ENCODE data around the gene TRHDE.

TRHDE gene

DNA sequence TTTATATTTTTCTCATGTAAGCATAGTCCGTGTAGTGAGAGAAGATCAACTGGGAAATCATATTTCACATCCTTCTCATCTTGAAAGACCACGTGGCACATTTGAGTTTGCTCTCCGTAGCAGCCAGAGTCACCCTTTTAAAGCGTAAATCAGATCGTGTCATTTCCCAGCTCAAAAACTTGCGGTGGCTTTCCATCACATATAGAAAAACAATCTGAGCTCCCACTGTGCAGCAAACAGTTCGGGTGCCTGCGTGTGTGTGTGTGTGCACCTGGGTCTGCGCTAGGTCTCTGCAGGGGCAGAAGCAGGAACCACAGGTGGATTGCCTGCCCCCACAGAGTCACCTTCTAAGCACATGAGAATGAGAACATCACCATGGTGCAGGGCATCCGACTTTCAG, 338.2 kb downstream of the TRHDE start:
- CTCF ChIA-PET: no interaction called here
- Histone ChIP-seq H3K4me1 (ENCODE audit: control insufficient read depth, insufficient read depth, low read length) (no peaks in the 10 kb centered on the region), H3K9me3 (ENCODE audit: control insufficient read depth, insufficient read depth, low read depth, low read length) (no peaks in the 10 kb centered on the region), H3K27ac (ENCODE audit: extremely low read depth, low read depth, low read length) (no peak overlapping the region), H3K36me3 (ENCODE audit: control insufficient read depth in 2 of 2, insufficient read depth in 1 of 2, low read length in 2 of 2) (no peaks in the 10 kb centered on the region), H3K4me3 (ENCODE audit: low read depth, low read length) (no peak overlapping the region)
- POLR2A ChIA-PET: no interaction called here
- no peak for TF ChIP-seq ZNF423 (tag by site-specific recombination; IDR thresholded peaks at IDR 0.05)
- TF ChIP-seq ZNF837 (tag by site-specific recombination; IDR thresholded peaks at IDR 0.05): no peak
- TF ChIP-seq ZNF416 (tag by site-specific recombination; IDR thresholded peaks at IDR 0.05): no peak
- TF ChIP-seq ZNF48 (tag by site-specific recombination; IDR thresholded peaks at IDR 0.05): no peak
- TF ChIP-seq ZEB2 (tag by site-specific recombination; IDR thresholded peaks at IDR 0.05): no peak

DNA sequence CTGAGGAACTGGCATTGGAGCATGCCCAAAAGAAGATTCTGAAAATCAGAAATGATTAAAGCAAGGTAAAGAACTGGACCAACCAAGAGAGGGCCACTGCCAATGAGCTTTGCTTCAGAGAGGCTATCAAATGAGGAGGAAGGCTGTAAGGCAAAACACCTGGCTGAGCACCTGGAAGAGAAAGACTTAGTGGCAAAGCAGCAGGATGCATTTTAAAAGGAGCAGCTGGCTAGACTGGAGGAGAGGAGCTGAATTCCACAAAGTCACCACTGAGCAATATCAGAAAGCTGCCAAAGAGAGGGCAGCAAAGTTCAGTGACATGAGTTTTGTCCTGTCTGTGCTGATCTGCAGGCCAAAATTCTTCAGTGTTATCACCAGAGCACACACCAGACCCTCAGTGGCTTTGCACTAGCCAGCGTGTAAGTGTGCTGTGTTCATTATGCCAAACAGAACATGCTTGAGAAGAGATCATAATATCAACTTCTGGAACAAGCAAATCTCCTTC, 338.7 kb downstream of the TRHDE start:
- Histone ChIP-seq H3K27ac (ENCODE audit: extremely low read depth, low read depth, low read length) (no peak overlapping the region), H3K9me3 (ENCODE audit: control insufficient read depth, insufficient read depth, low read depth, low read length) (no peaks in the 10 kb centered on the region), H3K4me1 (ENCODE audit: control insufficient read depth, insufficient read depth, low read length) (no peaks in the 10 kb centered on the region), H3K36me3 (ENCODE audit: control insufficient read depth in 2 of 2, insufficient read depth in 1 of 2, low read length in 2 of 2) (no peaks in the 10 kb centered on the region), H3K4me3 (ENCODE audit: low read depth, low read length) (no peak overlapping the region)
- ChIA-PET POLR2A (no interaction called here), CTCF (interaction anchor here (0.7 kb wide), 1 partner anchor 162 kb away, joined by 4 read pairs; no protein-coding TSS in a partner anchor)
- TF ChIP-seq ZXDB (tag by site-specific recombination; IDR thresholded peaks at IDR 0.05): no peak
- TF ChIP-seq, protein P1, sequence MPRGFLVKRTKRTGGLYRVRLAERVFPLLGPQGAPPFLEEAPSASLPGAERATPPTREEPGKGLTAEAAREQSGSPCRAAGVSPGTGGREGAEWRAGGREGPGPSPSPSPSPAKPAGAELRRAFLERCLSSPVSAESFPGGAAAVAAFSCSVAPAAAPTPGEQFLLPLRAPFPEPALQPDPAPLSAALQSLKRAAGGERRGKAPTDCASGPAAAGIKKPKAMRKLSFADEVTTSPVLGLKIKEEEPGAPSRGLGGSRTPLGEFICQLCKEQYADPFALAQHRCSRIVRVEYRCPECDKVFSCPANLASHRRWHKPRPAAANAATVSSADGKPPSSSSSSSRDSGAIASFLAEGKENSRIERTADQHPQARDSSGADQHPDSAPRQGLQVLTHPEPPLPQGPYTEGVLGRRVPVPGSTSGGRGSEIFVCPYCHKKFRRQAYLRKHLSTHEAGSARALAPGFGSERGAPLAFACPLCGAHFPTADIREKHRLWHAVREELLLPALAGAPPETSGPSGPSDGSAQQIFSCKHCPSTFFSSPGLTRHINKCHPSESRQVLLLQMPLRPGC (tag by site-specific recombination; IDR thresholded peaks at IDR 0.05): no peak
- no peak for TF ChIP-seq ZBTB49 (tag by site-specific recombination; IDR thresholded peaks at IDR 0.05; ENCODE audit: low read depth)
- no peak for TF ChIP-seq TSHZ1 (tag by site-specific recombination; IDR thresholded peaks at IDR 0.05; ENCODE audit: borderline replicate concordance)
- no peak for TF ChIP-seq ZBTB1 (tag by site-specific recombination; IDR thresholded peaks at IDR 0.05)
- no peak for TF ChIP-seq ZNF214 (tag by site-specific recombination; IDR thresholded peaks at IDR 0.05; ENCODE audit: borderline replicate concordance)
- TF ChIP-seq ZNF311 (tag by site-specific recombination; IDR thresholded peaks at IDR 0.05; ENCODE audit: borderline replicate concordance): no peak
- TF ChIP-seq RBAK (tag by site-specific recombination; IDR thresholded peaks at IDR 0.05): no peak
- TF ChIP-seq ZNF791 (tag by site-specific recombination; IDR thresholded peaks at IDR 0.05): no peak
- TF ChIP-seq ZNF670 (tag by site-specific recombination; IDR thresholded peaks at IDR 0.05; ENCODE audit: low read depth): no peak
- TF ChIP-seq ZNF23 (tag by site-specific recombination; IDR thresholded peaks at IDR 0.05; ENCODE audit: borderline replicate concordance): no peak
- no peak for TF ChIP-seq MYNN (tag by site-specific recombination; IDR thresholded peaks at IDR 0.05; ENCODE audit: borderline replicate concordance)
- TF ChIP-seq ZNF211 (tag by site-specific recombination; IDR thresholded peaks at IDR 0.05; ENCODE audit: low read depth): no peak
- no peak for TF ChIP-seq ZNF701 (tag by site-specific recombination; IDR thresholded peaks at IDR 0.05)
- TF ChIP-seq ZNF768 (tag by site-specific recombination; IDR thresholded peaks at IDR 0.05): no peak
- no peak for TF ChIP-seq ZNF629 (tag by site-specific recombination; IDR thresholded peaks at IDR 0.05)
- TF ChIP-seq ZNF544 (tag by site-specific recombination; IDR thresholded peaks at IDR 0.05): no peak
- no peak for TF ChIP-seq ZNF266 (tag by site-specific recombination; IDR thresholded peaks at IDR 0.05; ENCODE audit: low read depth)
